Posterior cingulate gyrus (tissue), 11 donors: ENCODE measurements around the gene DOK7.
A peak's percentile ranks its signal among the peaks of the same experiment; 100 is the strongest.
"Not testable (repeated sequence)": the region's sequence is repeated elsewhere in the genome, so short reads cannot be mapped to it uniquely, and the experiment has no call there.

Source experiments
- DNase-seq, 10 donors: peaks; one replicate each; pipeline versions ENCODE4 v3.0.0 to v3.0.0-alpha.2; 2020 to 2021; ENCODE audit warnings: mixed read lengths in 3 of 10
- intact Hi-C: fragments of 100-400 bp; cut with DNase I; formaldehyde crosslinking; loops from one replicate; pipeline ENCODE4 v1.15.1; 2023

DOK7 gene

GRCh38 chr4:3497523-3498389, 34.6 kb downstream of the DOK7 start:
- intact Hi-C loops: no loop called here
- peak in 1 of 10 donors; percentile 86 for DNase-seq

GRCh38 chr4:3498407-3498806, 35.3 kb downstream of the DOK7 start:
- intact Hi-C loops: no loop called here
- DNase-seq: no peak

- DNase-seq: no peak
- intact Hi-C loops: no loop called here
These were observed 35.9 kb downstream of the DOK7 start for GRCh38 chr4:3498901-3499510.

GRCh38 chr4:3499710-3500109, 36.6 kb downstream of the DOK7 start:
- intact Hi-C loops: no loop called here
- no peak for DNase-seq

GRCh38 chr4:3500111-3500510, 37.0 kb downstream of the DOK7 start:
- intact Hi-C loops: no loop called here
- no peak for DNase-seq

GRCh38 chr4:3500634-3501101, 37.6 kb downstream of the DOK7 start:
- DNase-seq: no peak
- intact Hi-C loops: no loop called here

- intact Hi-C loops: no loop called here
- no peak for DNase-seq
These were observed 38.2 kb downstream of the DOK7 start for GRCh38 chr4:3501126-3501824.

- intact Hi-C loops: no loop called here
- DNase-seq: no peak
These were observed 38.8 kb downstream of the DOK7 start for GRCh38 chr4:3501825-3502425.

GRCh38 chr4:3502941-3503936, 40.1 kb downstream of the DOK7 start:
- DNase-seq: no peak

GRCh38 chr4:3505231-3505630, 42.1 kb downstream of the DOK7 start:
- intact Hi-C loops: no loop called here
- no peak for DNase-seq

More at GRCh38 chr4:3502941-3503936, 40.1 kb downstream of the DOK7 start:
- intact Hi-C loops: no loop called here

GRCh38 chr4:3508542-3508941, 45.4 kb downstream of the DOK7 start:
- DNase-seq: no peak
- intact Hi-C loops: no loop called here

- intact Hi-C loops: no loop called here
- DNase-seq: peak in 1 of 10 donors; percentile 89
These were observed 47.4 kb downstream of the DOK7 start for GRCh38 chr4:3510481-3510880.

- DNase-seq: no peak
- intact Hi-C loops: no loop called here
These were observed 48.1 kb downstream of the DOK7 start for GRCh38 chr4:3511187-3511586.

GRCh38 chr4:3511601-3512000, 48.5 kb downstream of the DOK7 start:
- peak in 1 of 10 donors; percentile 67 for DNase-seq
- intact Hi-C loops: not testable (repeated sequence)

- intact Hi-C loops: no loop called here
- peak in 2 of 10 donors; percentile 46 to 75 for DNase-seq
These were observed 49.2 kb downstream of the DOK7 start for GRCh38 chr4:3512279-3512678.

GRCh38 chr4:3512719-3513118, 49.6 kb downstream of the DOK7 start:
- intact Hi-C loops: no loop called here
- DNase-seq: peak in 3 of 10 donors; percentile 55 to 74 (median 73)

GRCh38 chr4:3513807-3514206, 50.7 kb downstream of the DOK7 start:
- intact Hi-C loops: no loop called here
- peak in 2 of 10 donors; percentile 76 to 80 for DNase-seq

- peak in 2 of 10 donors; percentile 49 to 75 for DNase-seq
- intact Hi-C loops: no loop called here
These were observed 51.2 kb downstream of the DOK7 start for GRCh38 chr4:3514221-3514780.
